Naive thymus-derived CD4-positive, alpha-beta T cell (primary cell): ENCODE results near the gene XXYLT1. TPM values are rescaled to one million over a fixed set of nuclear protein-coding genes. Genes with fewer than 3 reads are reported as not detected.
A peak's percentile ranks its signal among the peaks of the same experiment; 100 is the strongest.

Source experiments
- ATAC-seq: fragments of 150-1000 bp; cut with Tn5 transposase; 2 replicates; pipeline ENCODE4 v1.10.0; 2021; ENCODE audit warnings: mild to moderate bottlenecking, moderate library complexity
- CTCF ChIA-PET: fragments of 350-600 bp; sonication (Branson Sonifier 250); formaldehyde crosslinking; loops from one replicate; lab custom pipeline; 2021; ENCODE audit warnings: antibody characterized with exemption; lab: Charles Lee
- POLR2A ChIA-PET: fragments of 350-600 bp; sonication (Branson Sonifier 250); formaldehyde crosslinking; loops from one replicate; lab custom pipeline; 2021; ENCODE audit warnings: antibody characterized with exemption, inconsistent platforms; lab: Charles Lee
- DNase-seq, 9 donors: peaks; one replicate each; pipeline versions ENCODE4 v3.0.0 to v3.0.0-alpha.2; 2020 to 2022; ENCODE audit warnings: mixed read lengths in 1 of 9
- H3K27ac ChIP-seq: one replicate; pipeline ENCODE4 v1.7.0; 2013; ENCODE audit warnings: mild to moderate bottlenecking, low read depth, low read length, moderate library complexity
- H3K27me3 ChIP-seq, 2 donors: one replicate each; pipeline ENCODE4 v1.7.0; 2013; ENCODE audit warnings: low read length in 2 of 2, mild to moderate bottlenecking in 2 of 2, moderate library complexity in 2 of 2; ENCODE audit not compliant: control insufficient read depth in 2 of 2, insufficient read depth in 2 of 2
- H3K36me3 ChIP-seq, 3 experiments: 1 replicate in 2 of 3; 2 replicates in 1 of 3; pipeline ENCODE4 v1.7.0; 2013; ENCODE audit warnings: low read length in 3 of 3, mild to moderate bottlenecking in 3 of 3, moderate library complexity in 1 of 3; ENCODE audit not compliant: insufficient read depth in 3 of 3, control insufficient read depth in 2 of 3
- H3K4me1 ChIP-seq, 2 donors: one replicate each; pipeline ENCODE4 v1.7.0; 2013; ENCODE audit warnings: low read length in 2 of 2, mild to moderate bottlenecking in 2 of 2, moderate library complexity in 1 of 2; ENCODE audit not compliant: control insufficient read depth in 2 of 2, insufficient read depth in 2 of 2
- H3K4me3 ChIP-seq: 2 replicates; pipeline ENCODE4 v1.7.0; 2013; ENCODE audit warnings: mild to moderate bottlenecking, low read length
- H3K9me3 ChIP-seq, 3 experiments: 1 replicate in 2 of 3; 2 replicates in 1 of 3; pipeline ENCODE4 v1.7.0; 2013; ENCODE audit warnings: low read length in 3 of 3; ENCODE audit not compliant: control insufficient read depth in 2 of 3
- H3K27ac Mint-ChIP-seq, 9 donors: one replicate each; pipeline ENCODE4 v1.8.0; 2020 to 2022; ENCODE audit warnings: mixed read lengths in 9 of 9, mild to moderate bottlenecking in 8 of 9, moderate library complexity in 5 of 9, inconsistent platforms in 2 of 9
- H3K27me3 Mint-ChIP-seq, 5 donors: one replicate each; pipeline ENCODE4 v1.8.0; 2021 to 2022; ENCODE audit warnings: mixed read lengths in 5 of 5, mild to moderate bottlenecking in 1 of 5
- H3K36me3 Mint-ChIP-seq, 5 donors: one replicate each; pipeline ENCODE4 v1.8.0; 2020 to 2022; ENCODE audit warnings: mixed read lengths in 5 of 5, mild to moderate bottlenecking in 3 of 5, inconsistent platforms in 1 of 5
- H3K4me1 Mint-ChIP-seq, 7 donors: one replicate each; pipeline ENCODE4 v1.8.0; 2020 to 2022; ENCODE audit warnings: mixed read lengths in 7 of 7, mild to moderate bottlenecking in 3 of 7, inconsistent platforms in 1 of 7
- H3K4me3 Mint-ChIP-seq, 10 donors: one replicate each; pipeline ENCODE4 v1.8.0; 2020 to 2022; ENCODE audit warnings: mild to moderate bottlenecking in 10 of 10, mixed read lengths in 10 of 10, moderate library complexity in 6 of 10, inconsistent platforms in 2 of 10
- H3K9me3 Mint-ChIP-seq, 11 donors: one replicate each; pipeline ENCODE4 v1.8.0; 2020 to 2022; ENCODE audit warnings: mixed read lengths in 11 of 11, mild to moderate bottlenecking in 4 of 11, inconsistent platforms in 1 of 11, moderate library complexity in 1 of 11
- intact Hi-C, 2 donors: fragments of 100-400 bp; cut with micrococcal nuclease; formaldehyde crosslinking; loops; one replicate each; pipeline ENCODE4 v1.15.1; 2023
- polyA plus RNA-seq, 2 donors: library from polyadenylated mRNA; unstranded; fragments of 300-500 nt; fragmentation: Illumina TruSeq; gene quantifications; one replicate each; pipeline ENCODE4 v1.2.3, GENCODE V29; 2021
- total RNA-seq, 6 experiments: library from RNA in 5 of 6; stranded (reverse) in 5 of 6; gene quantifications; 1 replicate in 5 of 6; 2 replicates in 1 of 6; pipeline ENCODE4 v1.2.3 and lab custom pipeline; 2021 to 2026

The XXYLT1 gene
- total and polyA plus RNA-seq, 7 experiments from 2014 or later = 4.1 to 11.7 (median 7.2) TPM

GRCh38 chr3:195061756-195062655 lies 209.0 kb downstream of the XXYLT1 start:
- CTCF ChIA-PET = no interaction called here
- POLR2A ChIA-PET = no interaction called here
- H3K4me3 Mint-ChIP-seq = no peak overlapping the region
- intact Hi-C loops = no loop called here
- H3K4me1 Mint-ChIP-seq = peaks cover 0 to 2% (median 0%) of the 10 kb centered on the region in 7 donors
- Histone ChIP-seq H3K27ac (no peak overlapping the region), H3K9me3 (no peaks in the 10 kb centered on the region), H3K36me3 (no peaks in the 10 kb centered on the region), H3K4me3 (no peak overlapping the region), H3K27me3 (no peaks in the 10 kb centered on the region), H3K4me1 (no peaks in the 10 kb centered on the region)
- ATAC-seq (peak; percentile 5), DNase-seq (no peak)
- H3K9me3 Mint-ChIP-seq = peaks cover 0 to 7% (median 0%) of the 10 kb centered on the region in 11 donors
- peaks cover 0 to 5% (median 0%) of the 10 kb centered on the region in 5 donors for H3K27me3 Mint-ChIP-seq
- H3K36me3 Mint-ChIP-seq = no peaks in the 10 kb centered on the region
- H3K27ac Mint-ChIP-seq = no peak overlapping the region

GRCh38 chr3:195060531-195061291 lies 210.2 kb downstream of the XXYLT1 start:
- POLR2A ChIA-PET = no interaction called here
- no peaks in the 10 kb centered on the region for H3K36me3 ChIP-seq
- no peak for DNase-seq

GRCh38 chr3:195060217-195060481 lies 210.8 kb downstream of the XXYLT1 start:
- H3K4me3 ChIP-seq = no peak overlapping the region
- Mint-ChIP-seq H3K36me3 (no peaks in the 10 kb centered on the region), H3K4me3 (no peak overlapping the region), H3K27ac (no peak overlapping the region), H3K27me3 (peaks cover 0 to 8% (median 4%) of the 10 kb centered on the region in 5 donors), H3K9me3 (peaks cover 0 to 10% (median 0%) of the 10 kb centered on the region in 11 donors), H3K4me1 (peaks cover 0 to 2% (median 0%) of the 10 kb centered on the region in 7 donors)
- H3K27ac ChIP-seq = no peak overlapping the region
- no peaks in the 10 kb centered on the region for H3K4me1 ChIP-seq
- CTCF ChIA-PET = no interaction called here
- intact Hi-C loops = no loop called here
- DNase-seq = no peak
- POLR2A ChIA-PET = no interaction called here
- H3K27me3 ChIP-seq = no peaks in the 10 kb centered on the region
- no peaks in the 10 kb centered on the region for H3K9me3 ChIP-seq
- H3K36me3 ChIP-seq = no peaks in the 10 kb centered on the region
- no peak for ATAC-seq

More at GRCh38 chr3:195060531-195061291, 210.2 kb downstream of the XXYLT1 start:
- Mint-ChIP-seq H3K27me3 (peaks cover 0 to 5% (median 0%) of the 10 kb centered on the region in 5 donors), H3K36me3 (no peaks in the 10 kb centered on the region), H3K27ac (no peak overlapping the region), H3K4me3 (no peak overlapping the region), H3K9me3 (peaks cover 0 to 7% (median 0%) of the 10 kb centered on the region in 11 donors), H3K4me1 (peaks cover 0 to 2% (median 0%) of the 10 kb centered on the region in 7 donors)
- H3K9me3 ChIP-seq = no peaks in the 10 kb centered on the region
- H3K4me1 ChIP-seq = no peaks in the 10 kb centered on the region
- H3K27me3 ChIP-seq = no peaks in the 10 kb centered on the region
- H3K4me3 ChIP-seq = no peak overlapping the region
- intact Hi-C loops = no loop called here
- CTCF ChIA-PET = no interaction called here
- ATAC-seq = no peak
- H3K27ac ChIP-seq = no peak overlapping the region

- peaks cover 0 to 11% (median 4%) of the 10 kb centered on the region in 5 donors for H3K27me3 Mint-ChIP-seq
These were observed 211.3 kb downstream of the XXYLT1 start for GRCh38 chr3:195059471-195060216.

GRCh38 chr3:195059006-195059350 lies 212.0 kb downstream of the XXYLT1 start:
- peak; percentile 13 for ATAC-seq
- POLR2A ChIA-PET = no interaction called here

More at GRCh38 chr3:195059471-195060216, 211.3 kb downstream of the XXYLT1 start:
- H3K4me1 Mint-ChIP-seq = peaks cover 0 to 2% (median 0%) of the 10 kb centered on the region in 7 donors
- no peaks in the 10 kb centered on the region for H3K4me1 ChIP-seq
- H3K36me3 Mint-ChIP-seq = no peaks in the 10 kb centered on the region
- ChIA-PET POLR2A (no interaction called here), CTCF (no interaction called here)
- no peaks in the 10 kb centered on the region for H3K36me3 ChIP-seq
- H3K4me3 ChIP-seq = no peak overlapping the region
- ATAC-seq = no peak
- intact Hi-C loops = no loop called here
- no peaks in the 10 kb centered on the region for H3K9me3 ChIP-seq
- peaks cover 0 to 6% (median 0%) of the 10 kb centered on the region in 11 donors for H3K9me3 Mint-ChIP-seq
- no peak for DNase-seq
- H3K4me3 Mint-ChIP-seq = no peak overlapping the region
- no peaks in the 10 kb centered on the region for H3K27me3 ChIP-seq
- no peak overlapping the region for H3K27ac Mint-ChIP-seq
- no peak overlapping the region for H3K27ac ChIP-seq

GRCh38 chr3:195058336-195059005 lies 212.5 kb downstream of the XXYLT1 start:
- H3K4me1 ChIP-seq = no peaks in the 10 kb centered on the region
- Mint-ChIP-seq H3K4me3 (no peak overlapping the region), H3K27me3 (peaks cover 0 to 11% (median 7%) of the 10 kb centered on the region in 5 donors), H3K36me3 (no peaks in the 10 kb centered on the region), H3K9me3 (peaks cover 0 to 4% (median 0%) of the 10 kb centered on the region in 11 donors), H3K4me1 (peaks cover 0 to 2% (median 0%) of the 10 kb centered on the region in 7 donors), H3K27ac (no peak overlapping the region)
- H3K9me3 ChIP-seq = no peaks in the 10 kb centered on the region
- H3K4me3 ChIP-seq = no peak overlapping the region
- intact Hi-C loops = no loop called here
- H3K27ac ChIP-seq = no peak overlapping the region
- ChIA-PET POLR2A (no interaction called here), CTCF (interaction anchor here (0.7 kb wide), 1 partner anchor 589 kb away, joined by 3 read pairs; no protein-coding TSS in a partner anchor)
- DNase-seq = no peak
- no peak for ATAC-seq
- H3K36me3 ChIP-seq = no peaks in the 10 kb centered on the region
- no peaks in the 10 kb centered on the region for H3K27me3 ChIP-seq

More at GRCh38 chr3:195059006-195059350, 212.0 kb downstream of the XXYLT1 start:
- Mint-ChIP-seq H3K9me3 (peaks cover 0 to 4% (median 0%) of the 10 kb centered on the region in 11 donors), H3K27ac (no peak overlapping the region), H3K27me3 (peaks cover 0 to 11% (median 5%) of the 10 kb centered on the region in 5 donors), H3K36me3 (no peaks in the 10 kb centered on the region), H3K4me3 (no peak overlapping the region), H3K4me1 (peaks cover 0 to 2% (median 0%) of the 10 kb centered on the region in 7 donors)
- Histone ChIP-seq H3K4me3 (no peak overlapping the region), H3K36me3 (no peaks in the 10 kb centered on the region), H3K27ac (no peak overlapping the region), H3K9me3 (no peaks in the 10 kb centered on the region), H3K27me3 (no peaks in the 10 kb centered on the region), H3K4me1 (no peaks in the 10 kb centered on the region)
- CTCF ChIA-PET = no interaction called here
- no peak for DNase-seq
- intact Hi-C loops = no loop called here
